CD8-positive, alpha-beta memory T cell (primary cell): ENCODE results near the gene GPRC5B. TPM values are rescaled to one million over a fixed set of nuclear protein-coding genes. Genes with fewer than 3 reads are reported as not detected.

Experiments used
- CTCF ChIA-PET: fragments of 350-600 bp; sonication (Branson Sonifier 250); formaldehyde crosslinking; loops from one replicate; lab custom pipeline; 2021; ENCODE audit warnings: antibody characterized with exemption; lab: Charles Lee
- POLR2A ChIA-PET: fragments of 350-600 bp; sonication (Branson Sonifier 250); formaldehyde crosslinking; loops from one replicate; lab custom pipeline; 2021; ENCODE audit warnings: antibody characterized with exemption; lab: Charles Lee
- DNase-seq, 5 donors: peaks; one replicate each; pipeline versions ENCODE4 v3.0.0 to v3.0.0-alpha.2; 2020 to 2022; ENCODE audit warnings: mixed read lengths in 1 of 5
- H3K27ac ChIP-seq: one replicate; pipeline ENCODE4 v1.7.0; 2013; ENCODE audit warnings: low read depth, mild to moderate bottlenecking, low read length, moderate library complexity
- H3K27me3 ChIP-seq: 2 replicates; pipeline ENCODE4 v1.7.0; 2013; ENCODE audit warnings: low read length, mild to moderate bottlenecking; ENCODE audit not compliant: insufficient read depth, poor library complexity, severe bottlenecking
- H3K36me3 ChIP-seq: 2 replicates; pipeline ENCODE4 v1.7.0; 2013; ENCODE audit warnings: mild to moderate bottlenecking, low read length, moderate library complexity; ENCODE audit not compliant: insufficient read depth
- H3K4me1 ChIP-seq: 2 replicates; pipeline ENCODE4 v1.7.0; 2013; ENCODE audit warnings: mild to moderate bottlenecking, low read length, moderate library complexity; ENCODE audit not compliant: insufficient read depth
- H3K4me3 ChIP-seq: 2 replicates; pipeline ENCODE4 v1.7.0; 2013; ENCODE audit warnings: mild to moderate bottlenecking, low read length
- H3K9me3 ChIP-seq: 2 replicates; pipeline ENCODE4 v1.7.0; 2013; ENCODE audit warnings: mild to moderate bottlenecking, low read length
- H3K27ac Mint-ChIP-seq, 8 donors: one replicate each; pipeline ENCODE4 v1.8.0; 2020 to 2021; ENCODE audit warnings: mixed read lengths in 8 of 8, mild to moderate bottlenecking in 6 of 8, inconsistent platforms in 3 of 8, moderate library complexity in 3 of 8
- H3K27me3 Mint-ChIP-seq, 2 donors: one replicate each; pipeline ENCODE4 v1.8.0; 2020 to 2021; ENCODE audit warnings: mixed read lengths in 2 of 2, mild to moderate bottlenecking in 1 of 2, moderate library complexity in 1 of 2
- H3K36me3 Mint-ChIP-seq, 3 donors: one replicate each; pipeline ENCODE4 v1.8.0; 2020 to 2021; ENCODE audit warnings: mixed read lengths in 3 of 3, inconsistent platforms in 1 of 3, mild to moderate bottlenecking in 1 of 3
- H3K4me1 Mint-ChIP-seq, 3 donors: one replicate each; pipeline ENCODE4 v1.8.0; 2020 to 2021; ENCODE audit warnings: mixed read lengths in 3 of 3, inconsistent platforms in 1 of 3, mild to moderate bottlenecking in 1 of 3
- H3K4me3 Mint-ChIP-seq, 7 donors: one replicate each; pipeline ENCODE4 v1.8.0; 2020 to 2021; ENCODE audit warnings: mixed read lengths in 7 of 7, mild to moderate bottlenecking in 6 of 7, moderate library complexity in 4 of 7, inconsistent platforms in 2 of 7
- H3K9me3 Mint-ChIP-seq, 5 donors: one replicate each; pipeline ENCODE4 v1.8.0; 2020 to 2022; ENCODE audit warnings: mixed read lengths in 5 of 5, mild to moderate bottlenecking in 3 of 5, moderate library complexity in 2 of 5, inconsistent platforms in 1 of 5
- polyA plus RNA-seq: library from polyadenylated mRNA; unstranded; fragments of 300-500 nt; fragmentation: Illumina TruSeq; gene quantifications from one replicate; pipeline ENCODE4 v1.2.3, GENCODE V29; 2021
- total RNA-seq, 2 experiments: library from RNA; stranded (reverse); gene quantifications; one replicate each; pipeline ENCODE4 v1.2.3, GENCODE V29; 2021

GPRC5B gene
- total and polyA plus RNA-seq, 3 experiments from 2014 or later, result 0.11 to 0.29 TPM; not detected in 1

DNA sequence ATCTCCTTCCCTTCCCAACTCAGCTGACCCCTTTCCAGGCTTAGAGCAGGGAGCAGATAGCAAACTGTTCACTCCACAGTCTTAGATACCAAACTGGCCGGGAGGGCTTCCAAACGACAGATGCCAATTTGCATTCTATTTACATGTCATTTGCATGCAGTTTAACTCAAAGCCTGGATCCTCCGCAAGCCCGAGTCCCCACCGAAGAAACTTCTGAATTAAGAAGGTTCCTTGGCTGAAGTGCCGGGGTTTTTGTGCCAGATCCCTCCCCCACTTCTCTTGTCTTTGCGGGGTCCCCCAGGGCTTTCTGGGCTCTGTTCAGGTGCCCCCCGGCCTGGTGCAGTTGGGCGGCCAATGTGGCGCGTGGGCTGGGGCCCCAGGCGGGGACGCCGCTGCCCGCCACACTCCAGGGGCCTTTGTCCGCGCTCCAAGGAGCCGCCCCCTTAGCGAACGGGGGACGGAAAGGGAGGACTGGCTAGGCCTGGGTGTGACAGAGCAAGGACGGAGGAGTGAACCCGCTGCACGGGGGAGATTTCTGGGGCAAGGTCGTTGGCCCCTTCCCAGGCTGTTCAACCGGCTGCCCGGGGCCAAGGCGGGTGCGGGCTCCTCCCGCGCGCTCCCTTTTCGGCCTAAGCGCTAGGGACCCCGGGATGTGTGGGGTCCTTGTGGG lies 1.2 kb downstream of the GPRC5B start:
- Mint-ChIP-seq H3K27ac (no peak overlapping the region), H3K9me3 (peaks cover 0 to 4% (median 0%) of the 10 kb centered on the region in 5 donors), H3K4me1 (peaks cover 20 to 36% (median 25%) of the 10 kb centered on the region in 3 donors), H3K36me3 (no peaks in the 10 kb centered on the region), H3K4me3 (peak overlapping the region in 6 of 7 donors; percentile 41 to 70 (median 62)), H3K27me3 (peaks cover 32 to 46% of the 10 kb centered on the region in 2 donors)
- Histone ChIP-seq H3K36me3 (no peaks in the 10 kb centered on the region), H3K27ac (no peak overlapping the region), H3K9me3 (no peaks in the 10 kb centered on the region), H3K4me1 (peaks cover 24% of the 10 kb centered on the region), H3K4me3 (no peak overlapping the region), H3K27me3 (peaks cover 23% of the 10 kb centered on the region)
- POLR2A ChIA-PET, result no interaction called here
- CTCF ChIA-PET, result interaction anchor here (1.2 to 1.6 kb wide), 4 partner anchors 8 to 285 kb away, joined by 3 to 6 read pairs (median 5); no protein-coding TSS in a partner anchor
- DNase-seq, result peak in 2 of 5 donors; percentile 14 to 49

DNA sequence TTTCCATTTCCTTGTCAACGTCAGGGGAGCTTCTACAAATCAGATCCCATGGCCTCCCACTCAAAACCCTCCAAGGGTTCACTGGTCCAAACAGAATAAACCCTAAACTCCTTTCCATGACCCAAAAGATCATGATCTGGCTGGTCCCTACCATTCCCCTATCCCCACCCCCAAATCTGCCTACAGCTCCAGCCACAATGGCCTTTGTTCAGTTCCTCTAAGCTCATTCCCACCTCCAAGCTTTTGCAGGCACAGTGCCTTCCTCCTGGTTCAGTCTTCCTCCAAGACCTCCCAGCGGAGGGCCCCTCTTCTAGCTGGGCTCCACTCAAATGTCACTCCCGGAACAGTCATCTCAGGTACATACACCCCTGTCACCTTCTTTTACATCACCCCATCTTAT lies 2.0 kb downstream of the GPRC5B start:
- H3K9me3 ChIP-seq, result no peaks in the 10 kb centered on the region
- H3K36me3 Mint-ChIP-seq, result no peaks in the 10 kb centered on the region
- H3K9me3 Mint-ChIP-seq, result peaks cover 0 to 4% (median 0%) of the 10 kb centered on the region in 5 donors
- no peak overlapping the region for H3K4me3 ChIP-seq
- ChIA-PET CTCF (interaction anchor here (0.8 to 1.6 kb wide), 4 partner anchors 9 to 325 kb away, joined by 3 to 5 read pairs (median 4); no protein-coding TSS in a partner anchor), POLR2A (no interaction called here)
- peaks cover 23% of the 10 kb centered on the region for H3K27me3 ChIP-seq
- H3K4me3 Mint-ChIP-seq, result peak overlapping the region in 4 of 7 donors; percentile 2 to 41 (median 6)
- H3K4me1 Mint-ChIP-seq, result peaks cover 20 to 36% (median 25%) of the 10 kb centered on the region in 3 donors
- H3K36me3 ChIP-seq, result no peaks in the 10 kb centered on the region
- no peak for DNase-seq
- H3K4me1 ChIP-seq, result peaks cover 24% of the 10 kb centered on the region
- H3K27me3 Mint-ChIP-seq, result peaks cover 32 to 46% of the 10 kb centered on the region in 2 donors
- peak overlapping the region in 1 of 8 donors; percentile 27 for H3K27ac Mint-ChIP-seq
- H3K27ac ChIP-seq, result no peak overlapping the region

DNA sequence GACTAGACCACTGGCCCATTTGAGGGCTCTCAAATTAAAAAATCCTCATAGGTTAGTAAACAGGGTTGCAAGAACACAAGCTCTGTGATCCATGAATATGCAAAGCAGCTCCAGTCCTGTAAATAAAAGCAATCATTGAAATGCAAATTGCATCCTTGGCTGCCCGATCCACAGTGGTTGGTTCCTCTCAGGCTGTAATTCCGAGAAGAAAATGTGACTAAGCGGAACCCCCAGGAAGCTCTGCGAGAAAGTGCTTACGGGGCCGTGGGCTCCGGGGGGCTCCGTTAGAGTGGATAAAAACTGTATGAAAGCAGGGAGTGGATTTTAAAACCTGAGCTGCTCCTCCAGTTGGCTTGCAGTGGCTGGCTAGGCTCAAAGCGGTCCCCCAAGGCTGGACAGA lies 2.5 kb downstream of the GPRC5B start:
- CTCF ChIA-PET, result interaction anchor here (0.8 to 1.6 kb wide), 5 partner anchors 9 to 325 kb away, joined by 3 to 5 read pairs (median 4); no protein-coding TSS in a partner anchor
- peaks cover 0 to 4% (median 0%) of the 10 kb centered on the region in 5 donors for H3K9me3 Mint-ChIP-seq
- no peak overlapping the region for H3K27ac ChIP-seq
- no peaks in the 10 kb centered on the region for H3K36me3 ChIP-seq
- DNase-seq, result no peak
- H3K9me3 ChIP-seq, result no peaks in the 10 kb centered on the region
- H3K36me3 Mint-ChIP-seq, result no peaks in the 10 kb centered on the region
- no peak overlapping the region for H3K27ac Mint-ChIP-seq
- POLR2A ChIA-PET, result no interaction called here
- H3K4me1 ChIP-seq, result peaks cover 24% of the 10 kb centered on the region
- H3K4me3 ChIP-seq, result no peak overlapping the region
- H3K4me1 Mint-ChIP-seq, result peaks cover 20 to 36% (median 25%) of the 10 kb centered on the region in 3 donors
- H3K27me3 ChIP-seq, result peaks cover 23% of the 10 kb centered on the region
- H3K27me3 Mint-ChIP-seq, result peaks cover 32 to 46% of the 10 kb centered on the region in 2 donors
- no peak overlapping the region for H3K4me3 Mint-ChIP-seq

DNA sequence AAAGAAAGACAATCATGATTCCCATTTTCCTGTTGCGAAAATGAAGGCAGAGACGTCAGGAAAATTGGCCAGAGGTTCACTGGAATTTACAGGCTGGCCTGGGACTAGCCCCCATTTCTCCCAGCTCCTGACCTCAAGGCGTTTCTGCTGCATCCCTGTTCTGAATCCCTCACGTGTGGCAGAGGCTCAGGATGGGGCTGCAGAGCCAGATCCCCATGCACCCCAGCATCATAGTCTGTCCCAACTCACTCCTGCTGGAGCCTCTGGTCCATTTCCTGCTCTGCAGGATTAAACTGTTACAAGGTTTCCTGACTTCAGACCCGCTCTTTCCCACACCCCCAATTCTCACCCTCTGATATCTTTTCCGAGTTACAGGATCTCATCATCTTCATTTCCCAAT lies 2.9 kb downstream of the GPRC5B start:
- no peak overlapping the region for H3K27ac ChIP-seq
- Mint-ChIP-seq H3K36me3 (no peaks in the 10 kb centered on the region), H3K4me1 (peaks cover 20 to 36% (median 25%) of the 10 kb centered on the region in 3 donors), H3K4me3 (peak overlapping the region in 1 of 7 donors; percentile 10), H3K27ac (no peak overlapping the region), H3K27me3 (peaks cover 32 to 46% of the 10 kb centered on the region in 2 donors), H3K9me3 (peaks cover 0 to 4% (median 0%) of the 10 kb centered on the region in 5 donors)
- peaks cover 23% of the 10 kb centered on the region for H3K27me3 ChIP-seq
- POLR2A ChIA-PET, result no interaction called here
- DNase-seq, result no peak
- peaks cover 24% of the 10 kb centered on the region for H3K4me1 ChIP-seq
- CTCF ChIA-PET, result interaction anchor here (1.0 to 1.6 kb wide), 4 partner anchors 10 to 324 kb away, joined by 4 to 5 read pairs (median 4); no protein-coding TSS in a partner anchor
- no peaks in the 10 kb centered on the region for H3K36me3 ChIP-seq
- H3K4me3 ChIP-seq, result no peak overlapping the region
- no peaks in the 10 kb centered on the region for H3K9me3 ChIP-seq

DNA sequence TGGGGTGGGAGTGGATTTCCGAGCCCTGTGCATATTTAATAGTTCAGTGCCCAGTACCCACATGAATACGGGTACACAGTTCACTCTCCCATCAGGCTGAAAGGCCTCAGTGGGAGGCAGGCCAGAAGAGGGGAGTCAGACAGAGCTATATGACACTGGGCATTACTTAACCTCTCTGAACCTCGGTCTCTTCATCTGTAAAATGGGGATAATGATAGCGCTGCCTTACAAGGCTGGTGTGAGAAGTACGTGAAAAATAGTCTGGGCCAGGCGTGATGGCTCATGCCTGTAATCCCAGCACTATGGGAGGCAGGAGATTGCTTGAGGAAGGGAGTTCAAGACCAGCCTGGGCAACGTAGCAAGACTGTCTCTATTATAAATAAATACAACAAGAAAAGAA lies 3.6 kb downstream of the GPRC5B start:
- DNase-seq, result no peak
- no peak overlapping the region for H3K27ac Mint-ChIP-seq
- Histone ChIP-seq H3K4me3 (no peak overlapping the region), H3K27me3 (peaks cover 22% of the 10 kb centered on the region), H3K9me3 (no peaks in the 10 kb centered on the region), H3K36me3 (no peaks in the 10 kb centered on the region), H3K4me1 (peaks cover 17% of the 10 kb centered on the region), H3K27ac (no peak overlapping the region)
- CTCF ChIA-PET, result interaction anchor here (0.6 to 1.2 kb wide), 2 partner anchors 18 to 321 kb away, joined by 3 to 4 read pairs; no protein-coding TSS in a partner anchor
- H3K4me1 Mint-ChIP-seq, result peaks cover 14 to 29% (median 20%) of the 10 kb centered on the region in 3 donors
- POLR2A ChIA-PET, result no interaction called here
- H3K27me3 Mint-ChIP-seq, result peaks cover 28 to 48% of the 10 kb centered on the region in 2 donors
- no peak overlapping the region for H3K4me3 Mint-ChIP-seq
- peaks cover 0 to 2% (median 0%) of the 10 kb centered on the region in 5 donors for H3K9me3 Mint-ChIP-seq
- H3K36me3 Mint-ChIP-seq, result no peaks in the 10 kb centered on the region

DNA sequence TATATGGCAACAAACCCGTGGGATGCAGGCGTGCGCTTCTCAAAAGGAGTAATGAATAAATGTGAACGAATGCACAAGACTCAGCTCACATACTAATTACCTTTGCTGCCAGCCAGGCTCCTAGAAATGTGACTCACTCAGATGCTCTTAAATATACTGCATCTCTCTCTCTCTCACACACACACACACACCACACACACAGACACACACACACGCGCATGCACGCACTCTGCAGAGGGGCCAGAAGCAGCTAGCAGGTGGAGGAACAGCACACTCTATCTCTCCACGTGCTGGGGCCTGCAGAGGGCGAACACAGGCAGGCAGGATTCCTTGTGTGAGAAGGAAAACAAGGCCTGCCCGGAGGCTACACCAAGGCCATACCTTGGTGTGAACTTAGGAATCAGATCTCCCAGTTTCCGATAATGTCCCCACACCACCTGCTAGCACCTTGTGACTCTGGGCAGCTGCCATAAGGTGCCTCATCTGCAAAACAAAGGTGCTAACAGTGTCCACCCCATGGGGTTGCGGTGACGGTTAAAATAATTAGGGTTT lies 5.3 kb downstream of the GPRC5B start:
- Mint-ChIP-seq H3K36me3 (no peaks in the 10 kb centered on the region), H3K9me3 (peaks cover 0 to 2% (median 0%) of the 10 kb centered on the region in 5 donors), H3K27me3 (peaks cover 21 to 39% of the 10 kb centered on the region in 2 donors), H3K4me3 (no peak overlapping the region), H3K27ac (no peak overlapping the region), H3K4me1 (peaks cover 5 to 15% (median 9%) of the 10 kb centered on the region in 3 donors)
- no peaks in the 10 kb centered on the region for H3K9me3 ChIP-seq
- ChIA-PET CTCF (no interaction called here), POLR2A (no interaction called here)
- H3K36me3 ChIP-seq, result no peaks in the 10 kb centered on the region
- H3K4me1 ChIP-seq, result peaks cover 7% of the 10 kb centered on the region
- no peak overlapping the region for H3K4me3 ChIP-seq
- no peak overlapping the region for H3K27ac ChIP-seq
- no peak for DNase-seq
- peaks cover 10% of the 10 kb centered on the region for H3K27me3 ChIP-seq

DNA sequence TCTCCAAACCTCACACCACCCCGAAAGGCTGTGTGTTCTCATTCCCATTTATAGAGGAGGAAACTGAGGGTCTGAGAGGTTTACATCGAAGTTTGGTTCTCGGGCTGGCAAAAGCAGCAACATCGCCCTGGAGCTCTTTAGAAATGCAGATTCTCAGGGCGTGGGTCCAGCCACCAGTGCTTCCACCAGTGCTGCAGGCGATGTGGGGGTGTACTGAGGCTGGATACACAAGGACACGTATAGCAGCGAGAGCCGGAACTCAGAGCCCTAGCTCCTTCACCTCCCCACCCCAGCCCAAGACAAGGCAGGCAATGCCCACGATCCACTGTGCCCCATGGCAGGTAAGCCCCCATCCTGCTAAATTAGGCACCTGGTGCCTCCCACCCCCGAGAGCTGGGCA lies 5.9 kb downstream of the GPRC5B start:
- Mint-ChIP-seq H3K27me3 (peaks cover 21 to 43% of the 10 kb centered on the region in 2 donors), H3K27ac (no peak overlapping the region), H3K4me3 (no peak overlapping the region), H3K36me3 (no peaks in the 10 kb centered on the region), H3K9me3 (peaks cover 0 to 2% (median 0%) of the 10 kb centered on the region in 5 donors), H3K4me1 (peaks cover 5 to 12% (median 9%) of the 10 kb centered on the region in 3 donors)
- no peak for DNase-seq
- H3K27me3 ChIP-seq, result peaks cover 10% of the 10 kb centered on the region
- no peak overlapping the region for H3K27ac ChIP-seq
- CTCF ChIA-PET, result interaction anchor here (1.9 kb wide), 1 partner anchor 278 kb away, joined by 4 read pairs; no protein-coding TSS in a partner anchor
- H3K4me1 ChIP-seq, result peaks cover 6% of the 10 kb centered on the region
- no peaks in the 10 kb centered on the region for H3K9me3 ChIP-seq
- no peak overlapping the region for H3K4me3 ChIP-seq
- no peaks in the 10 kb centered on the region for H3K36me3 ChIP-seq
- POLR2A ChIA-PET, result no interaction called here
